Mammary epithelial cell (primary cell): Measurements from ENCODE around the gene PHC3.

Experiments used
- CTCF ChIP-seq, 2 donors: IDR thresholded peaks in 1 of 2; conservative IDR thresholded peaks in 1 of 2; 2 replicates each; pipeline ENCODE4 v1.5.1; 2011 to 2012; ENCODE audit warnings: inconsistent platforms in 2 of 2, low read length in 2 of 2, mild to moderate bottlenecking in 2 of 2, control low read depth in 1 of 2, low read depth in 1 of 2; ENCODE audit not compliant: insufficient read depth in 1 of 2; ENCODE audit errors: extremely low read depth in 1 of 2
- EZH2 ChIP-seq: IDR thresholded peaks from 2 replicates; pipeline ENCODE4 v1.6.1; 2012; ENCODE audit warnings: low read length, inconsistent platforms, borderline replicate concordance

- TF ChIP-seq CTCF (conservative IDR thresholded peaks at IDR 0.05 in 1 of 2, IDR thresholded peaks at IDR 0.05 in 1 of 2; ENCODE audit: extremely low read depth in 1 of 2, insufficient read depth in 1 of 2, low read depth in 1 of 2, low read length in 2 of 2) (no peak), EZH2 (no peak)
These were observed 88.6 kb downstream of the PHC3 start for GRCh38 chr3:170092907-170093306.
